A673 (cell line): Measurements from ENCODE around the gene DEDD2. TPM values are rescaled to one million over a fixed set of nuclear protein-coding genes. Genes with fewer than 3 reads are reported as not detected.
A peak's percentile ranks its signal among the peaks of the same experiment; 100 is the strongest.
"Not testable (repeated sequence)": the region's sequence is repeated elsewhere in the genome, so short reads cannot be mapped to it uniquely, and the experiment has no call there.

Source experiments
- BruUV-seq: library from RNA; stranded (reverse); fragments of 400-500 nt; replicated peaks from 2 replicates; lab custom pipeline; 2021; lab: Mats Ljungman, UMichigan
- CTCF ChIA-PET: fragments of 300-600 bp; sonication (Branson Sonifier 250); formaldehyde crosslinking; loops from one replicate; lab custom pipeline; 2022; ENCODE audit warnings: antibody characterized with exemption; lab: Charles Lee
- POLR2A ChIA-PET: fragments of 300-600 bp; sonication (Branson Sonifier 250); formaldehyde crosslinking; loops from one replicate; lab custom pipeline; 2022; ENCODE audit warnings: antibody characterized with exemption; ENCODE audit not compliant: low non-redundant PET; lab: Charles Lee
- DNase-seq: peaks from one replicate; pipeline ENCODE4 v3.0.0-alpha.2; 2015; ENCODE audit warnings: low spot score
- H3K27ac ChIP-seq: fragments of 200-600 bp; sonication (generic); 2 replicates; pipeline ENCODE4 v1.5.1; 2016; ENCODE audit warnings: mixed run types, low read depth, mild to moderate bottlenecking, mixed read lengths, antibody characterized with exemption, low read length; ENCODE audit not compliant: poor library complexity, severe bottlenecking
- H3K27me3 ChIP-seq: fragments of 200-600 bp; sonication (generic); replicated peaks from 2 replicates; pipeline ENCODE4 v1.6.1; 2017; ENCODE audit warnings: mixed run types, low read depth, mild to moderate bottlenecking, mixed read lengths, antibody characterized with exemption, low read length; ENCODE audit not compliant: insufficient read depth, poor library complexity
- H3K36me3 ChIP-seq: fragments of 200-600 bp; sonication (generic); 2 replicates; pipeline ENCODE4 v1.6.1; 2016; ENCODE audit warnings: mixed run types, mild to moderate bottlenecking, mixed read lengths, antibody characterized with exemption, low read length; ENCODE audit not compliant: insufficient read depth, poor library complexity, severe bottlenecking
- H3K4me1 ChIP-seq: fragments of 200-600 bp; sonication (generic); 2 replicates; pipeline ENCODE4 v1.6.1; 2017; ENCODE audit warnings: mixed run types, mild to moderate bottlenecking, mixed read lengths, antibody characterized with exemption, low read length; ENCODE audit not compliant: insufficient read depth, poor library complexity, severe bottlenecking
- H3K4me3 ChIP-seq: fragments of 200-600 bp; sonication (generic); 2 replicates; pipeline ENCODE4 v1.5.1; 2016; ENCODE audit warnings: low read depth, mixed run types, mild to moderate bottlenecking, mixed read lengths, low read length; ENCODE audit not compliant: poor library complexity, severe bottlenecking
- H3K9me3 ChIP-seq: fragments of 200-600 bp; sonication (generic); 2 replicates; pipeline ENCODE4 v1.6.1; 2016; ENCODE audit warnings: mixed run types, low read depth, mild to moderate bottlenecking, mixed read lengths, antibody characterized with exemption, low read length; ENCODE audit not compliant: poor library complexity, severe bottlenecking
- CTCF ChIP-seq: fragments of 300-800, 200-600 bp; sonication (generic); conservative IDR thresholded peaks from 2 replicates; pipeline ENCODE4 v1.5.1; 2017; ENCODE audit warnings: low read depth, mild to moderate bottlenecking, antibody characterized with exemption, low read length, moderate library complexity, mixed read lengths
- EZH2 ChIP-seq: fragments of 200-600 bp; sonication (generic); IDR thresholded peaks from 2 replicates; pipeline ENCODE4 v1.6.1; 2017; ENCODE audit warnings: borderline replicate concordance, low read depth, mild to moderate bottlenecking, mixed read lengths, antibody characterized with exemption, low read length; ENCODE audit not compliant: poor library complexity, severe bottlenecking
- intact Hi-C: fragments of 100-400 bp; cut with micrococcal nuclease; formaldehyde crosslinking; loops from one replicate; pipeline ENCODE4 v1.10.0; 2022; ENCODE audit not compliant: unreplicated experiment
- total RNA-seq: library from RNA; stranded (reverse); gene quantifications from 2 replicates; pipeline ENCODE4 v1.2.3, GENCODE V29; 2021

Gene DEDD2
- total RNA-seq, 1 experiment from 2014 or later = 32.1 TPM

GRCh38 chr19:42257842-42258241 is 40.4 kb upstream of the DEDD2 start:
- H3K9me3 ChIP-seq, H3K27ac ChIP-seq, intact Hi-C loops, BruUV-seq, CTCF ChIA-PET, H3K4me3 ChIP-seq, H3K4me1 ChIP-seq, DNase-seq, H3K36me3 ChIP-seq, H3K27me3 ChIP-seq: not testable (repeated sequence)
- POLR2A ChIA-PET = interaction anchor here (0.6 kb wide), 2 partner anchors 23 to 29 kb away, joined by 5 to 7 read pairs; no protein-coding TSS in a partner anchor

- TF ChIP-seq CTCF (no peak), EZH2 (no peak)
- H3K9me3 ChIP-seq = no peaks in the 10 kb centered on the region
- H3K4me3 ChIP-seq = peak overlapping the region; percentile 91
- peaks cover 25% of the 10 kb centered on the region for H3K4me1 ChIP-seq
- ChIA-PET CTCF (interaction anchor here (0.9 kb wide), 1 partner anchor 9 kb away, joined by 3 read pairs; no protein-coding TSS in a partner anchor), POLR2A (no interaction called here)
- no TSS peak for BruUV-seq
- H3K27ac ChIP-seq = peak overlapping the region; percentile 72
- H3K36me3 ChIP-seq = no peaks in the 10 kb centered on the region
- DNase-seq = peak; percentile 78
- no peaks in the 10 kb centered on the region for H3K27me3 ChIP-seq
- intact Hi-C loops = loop anchor here (2.0 kb wide), 1 partner anchor 13 kb away; the partner anchor contains the start of gene CIC
Measured at GRCh38 chr19:42255766-42256745, 38.6 kb upstream of the DEDD2 start.

GRCh38 chr19:42254850-42255765 is 37.6 kb upstream of the DEDD2 start, which contains the start of gene ERF:
Gene ERF (minus strand): TSS chr19:42255128. CDS start chr19:42254999, 129 bp downstream.
- no TSS peak for BruUV-seq
- intact Hi-C loops = loop anchor here (2.0 kb wide), 1 partner anchor 14 kb away; the partner anchor contains the start of gene CIC
- Histone ChIP-seq H3K27ac (peak within 1 kb of the TSS; percentile 95), H3K36me3 (peaks cover 4% of the 10 kb centered on the region), H3K4me1 (peaks cover 35% of the 10 kb centered on the region), H3K9me3 (no peaks in the 10 kb centered on the region), H3K27me3 (no peaks in the 10 kb centered on the region), H3K4me3 (peak within 1 kb of the TSS; percentile 91)
- TF ChIP-seq EZH2 (no peak), CTCF (no peak)
- DNase-seq = peak; percentile 95
- CTCF ChIA-PET = no interaction called here
- POLR2A ChIA-PET = no interaction called here
